Measurements from ENCODE around the gene USP21.

- TF ChIP-seq, protein P1, sequence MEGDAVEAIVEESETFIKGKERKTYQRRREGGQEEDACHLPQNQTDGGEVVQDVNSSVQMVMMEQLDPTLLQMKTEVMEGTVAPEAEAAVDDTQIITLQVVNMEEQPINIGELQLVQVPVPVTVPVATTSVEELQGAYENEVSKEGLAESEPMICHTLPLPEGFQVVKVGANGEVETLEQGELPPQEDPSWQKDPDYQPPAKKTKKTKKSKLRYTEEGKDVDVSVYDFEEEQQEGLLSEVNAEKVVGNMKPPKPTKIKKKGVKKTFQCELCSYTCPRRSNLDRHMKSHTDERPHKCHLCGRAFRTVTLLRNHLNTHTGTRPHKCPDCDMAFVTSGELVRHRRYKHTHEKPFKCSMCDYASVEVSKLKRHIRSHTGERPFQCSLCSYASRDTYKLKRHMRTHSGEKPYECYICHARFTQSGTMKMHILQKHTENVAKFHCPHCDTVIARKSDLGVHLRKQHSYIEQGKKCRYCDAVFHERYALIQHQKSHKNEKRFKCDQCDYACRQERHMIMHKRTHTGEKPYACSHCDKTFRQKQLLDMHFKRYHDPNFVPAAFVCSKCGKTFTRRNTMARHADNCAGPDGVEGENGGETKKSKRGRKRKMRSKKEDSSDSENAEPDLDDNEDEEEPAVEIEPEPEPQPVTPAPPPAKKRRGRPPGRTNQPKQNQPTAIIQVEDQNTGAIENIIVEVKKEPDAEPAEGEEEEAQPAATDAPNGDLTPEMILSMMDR (IDR thresholded peaks at IDR 0.05), result no peak
- no peak for TF ChIP-seq POLR2A (IDR thresholded peaks at IDR 0.05)
These were observed 37.5 kb downstream of the USP21 start for GRCh38 chr1:161196521-161197451.

Data from ovary (tissue), 3 donors.